Measurements from ENCODE around the gene BPIFB3.

- TF ChIP-seq POLR2A (IDR thresholded peaks at IDR 0.05) (no peak), CTCF (IDR thresholded peaks at IDR 0.05) (no peak)
These were observed at the start of gene BPIFB3 for GRCh38 chr20:33053291-33054106.
